HG02571 (cell line): ENCODE results near the gene ASL.
"Not testable (repeated sequence)": the region's sequence is repeated elsewhere in the genome, so short reads cannot be mapped to it uniquely, and the experiment has no call there.

Experiments
- ATAC-seq: cut with Tn5 transposase; IDR thresholded peaks from one replicate; pipeline ENCODE4 v1.9.1; 2021; ENCODE audit warnings: mild to moderate bottlenecking, moderate library complexity; ENCODE audit not compliant: unreplicated experiment

ASL gene

DNA sequence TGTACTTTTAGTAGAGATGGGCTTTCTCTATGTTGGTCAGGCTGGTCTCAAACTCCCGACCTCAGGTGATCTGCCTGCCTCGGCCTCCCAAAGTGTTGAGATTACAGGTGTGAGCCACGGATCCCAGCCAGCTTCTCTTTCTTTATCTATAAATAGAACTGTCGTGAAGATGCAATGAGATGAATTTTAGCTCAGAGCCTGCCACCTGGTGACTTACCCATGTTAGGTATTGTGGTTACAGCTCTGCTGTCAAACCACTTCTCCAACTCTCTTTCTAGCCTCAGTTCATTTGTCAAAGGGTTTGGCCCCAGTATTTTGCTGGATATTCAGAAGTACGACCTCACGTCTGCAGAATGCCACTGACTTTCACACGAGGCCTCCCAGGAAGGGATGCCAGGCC is 3.4 kb upstream of the ASL start:
- ATAC-seq, result not testable (repeated sequence)

DNA sequence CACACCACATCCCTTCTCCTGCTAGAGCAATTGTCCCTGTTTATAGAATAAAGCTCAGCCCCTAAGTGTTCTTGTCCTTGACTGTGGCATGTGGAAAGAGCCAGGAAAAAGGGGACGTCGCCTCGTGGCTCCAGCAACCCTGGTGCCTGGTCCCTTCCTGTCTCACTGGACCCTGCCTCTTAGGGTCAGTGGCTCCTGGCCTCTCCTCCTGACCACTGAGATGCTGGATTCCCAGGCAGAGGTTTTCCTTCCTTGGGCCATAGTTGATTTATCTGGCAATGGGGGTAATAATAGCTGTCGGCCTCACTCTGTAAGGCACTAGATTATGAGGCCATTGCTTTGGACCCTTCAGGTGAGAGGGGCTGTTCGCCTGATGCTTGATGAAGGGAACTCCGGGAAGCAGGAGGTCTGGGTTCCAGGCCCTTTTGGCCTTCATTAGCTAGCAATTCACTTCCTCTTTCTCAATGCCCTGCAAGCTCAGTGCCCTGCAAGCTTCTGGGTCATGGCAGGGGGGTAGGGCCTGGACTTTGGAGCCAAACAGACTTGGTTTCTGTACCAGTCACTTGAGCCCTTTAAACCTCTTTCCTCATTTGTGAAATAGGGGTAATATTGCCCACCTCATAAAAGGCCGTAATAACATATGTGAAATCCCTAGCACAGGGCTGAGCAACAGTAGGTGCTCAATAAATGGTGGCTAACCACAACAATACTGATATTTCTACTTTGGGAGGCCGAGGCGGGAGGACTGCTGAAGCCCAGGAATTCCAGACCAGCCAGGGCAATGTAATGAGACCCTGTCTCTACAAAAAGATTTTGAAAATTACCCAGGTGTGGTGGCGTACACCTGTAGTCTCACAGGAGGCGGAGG is 1.1 kb downstream of the ASL start:
- no peak for ATAC-seq

GRCh38 chr7:66078067-66078466 is 2.4 kb downstream of the ASL start:
- no peak for ATAC-seq

- no peak for ATAC-seq
Observed at GRCh38 chr7:66082083-66082482, 6.5 kb downstream of the ASL start.

GRCh38 chr7:66082886-66083415 is 7.3 kb downstream of the ASL start:
- no peak for ATAC-seq

- no peak for ATAC-seq
Observed at GRCh38 chr7:66083677-66084076, 8.1 kb downstream of the ASL start.

DNA sequence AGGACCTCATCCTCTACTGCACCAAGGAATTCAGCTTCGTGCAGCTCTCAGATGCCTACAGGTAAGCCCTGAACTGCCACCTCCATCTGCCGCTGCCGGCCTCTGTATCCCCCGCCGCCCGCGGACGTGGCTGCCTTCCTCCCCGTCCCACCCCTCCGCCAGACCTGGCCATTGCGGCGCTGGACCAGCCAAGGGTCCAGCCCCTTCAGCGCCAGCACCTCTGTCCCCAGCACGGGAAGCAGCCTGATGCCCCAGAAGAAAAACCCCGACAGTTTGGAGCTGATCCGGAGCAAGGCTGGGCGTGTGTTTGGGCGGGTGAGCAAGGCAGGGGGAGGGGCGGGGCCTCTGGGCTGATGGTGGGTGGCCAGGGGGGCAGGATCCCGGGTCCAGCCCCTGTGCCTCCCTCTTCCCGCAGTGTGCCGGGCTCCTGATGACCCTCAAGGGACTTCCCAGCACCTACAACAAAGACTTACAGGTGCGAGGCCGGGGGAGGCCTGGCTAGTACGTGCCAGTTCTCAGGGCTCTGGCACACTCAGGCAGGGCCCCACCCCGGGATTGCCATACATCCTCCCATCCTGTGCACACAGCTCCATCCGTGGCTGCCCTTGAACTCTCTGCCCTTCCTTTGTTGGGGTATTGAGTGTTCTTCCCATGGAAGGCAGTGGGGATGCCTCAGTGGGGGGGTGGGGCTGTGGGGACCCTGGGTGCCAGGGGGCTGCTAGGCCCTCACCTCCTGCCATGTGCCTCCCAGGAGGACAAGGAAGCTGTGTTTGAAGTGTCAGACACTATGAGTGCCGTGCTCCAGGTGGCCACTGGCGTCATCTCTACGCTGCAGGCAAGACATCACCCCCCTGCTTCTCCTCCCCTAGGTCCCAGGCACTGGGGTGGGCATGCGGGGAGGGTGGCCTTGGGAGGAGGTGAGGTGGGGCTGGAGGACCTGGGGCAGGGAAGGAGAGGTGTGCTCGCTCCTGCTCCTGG is 13.5 kb downstream of the ASL start:
- no peak for ATAC-seq

- no peak for ATAC-seq
Observed at GRCh38 chr7:66092654-66093053, 17.0 kb downstream of the ASL start.

GRCh38 chr7:66095010-66095409 is 19.4 kb downstream of the ASL start:
- ATAC-seq, result no peak

DNA sequence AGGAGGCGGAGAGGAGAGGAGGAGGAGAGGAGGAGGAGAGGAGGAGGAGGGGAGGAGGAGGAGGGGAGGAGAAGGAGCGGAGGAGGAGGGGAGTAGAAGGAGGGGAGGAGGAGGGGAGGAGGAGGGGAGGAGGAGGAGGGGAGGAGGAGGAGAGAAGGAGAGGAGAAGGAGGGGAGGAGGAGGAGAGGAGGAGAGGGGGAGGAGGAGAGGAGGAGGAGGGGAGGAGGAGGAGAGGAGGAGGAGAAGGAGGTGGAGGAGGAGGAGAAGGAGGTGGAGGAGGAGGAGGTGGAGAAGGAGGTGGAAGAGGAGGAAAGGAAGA is 23.6 kb downstream of the ASL start:
- ATAC-seq, result no peak

DNA sequence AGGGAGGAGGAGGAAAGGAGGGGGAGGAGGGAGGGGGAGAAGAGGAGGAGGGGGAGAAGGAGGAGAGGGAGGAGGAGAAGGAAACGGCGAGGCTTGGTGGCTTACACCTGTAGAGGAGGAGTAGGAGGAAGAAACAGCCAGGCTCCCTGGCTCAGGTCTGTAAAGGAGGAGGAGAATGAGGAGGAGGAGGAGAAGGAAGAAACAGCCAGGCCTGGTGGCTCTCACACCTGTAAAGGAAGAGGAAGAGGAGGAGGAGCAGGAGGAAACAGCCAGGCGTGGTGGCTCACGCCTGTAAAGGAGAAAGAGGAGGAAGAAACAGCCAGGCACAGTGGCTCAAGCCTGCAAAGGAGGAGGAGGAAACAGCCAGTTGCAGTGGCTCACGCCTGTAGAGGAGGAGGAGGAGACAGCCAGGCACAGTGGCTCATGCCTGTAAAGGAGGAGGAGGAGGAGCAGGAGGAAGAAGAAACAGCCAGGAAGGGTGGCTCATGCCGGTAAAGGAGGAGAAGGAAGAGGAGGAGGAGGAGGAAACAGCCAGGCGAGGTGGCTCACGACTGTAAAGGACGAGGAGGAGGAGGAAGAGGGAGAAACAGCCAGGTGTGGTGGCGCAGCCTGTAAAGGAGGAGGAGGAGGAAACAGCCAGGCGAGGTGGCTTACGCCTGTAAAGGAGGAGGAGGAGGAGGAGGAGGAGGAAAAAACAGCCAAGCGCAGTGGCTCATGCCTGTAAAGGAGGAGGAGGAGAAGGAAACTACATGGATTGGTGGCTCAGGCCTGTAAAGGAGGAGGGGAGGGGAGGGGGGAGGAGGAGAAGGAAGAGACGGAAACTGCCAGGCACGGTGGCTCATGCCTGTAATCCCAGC is 24.2 kb downstream of the ASL start:
- ATAC-seq, result peak; percentile 55

GRCh38 chr7:66100408-66101050 is 24.9 kb downstream of the ASL start:
- no peak for ATAC-seq

DNA sequence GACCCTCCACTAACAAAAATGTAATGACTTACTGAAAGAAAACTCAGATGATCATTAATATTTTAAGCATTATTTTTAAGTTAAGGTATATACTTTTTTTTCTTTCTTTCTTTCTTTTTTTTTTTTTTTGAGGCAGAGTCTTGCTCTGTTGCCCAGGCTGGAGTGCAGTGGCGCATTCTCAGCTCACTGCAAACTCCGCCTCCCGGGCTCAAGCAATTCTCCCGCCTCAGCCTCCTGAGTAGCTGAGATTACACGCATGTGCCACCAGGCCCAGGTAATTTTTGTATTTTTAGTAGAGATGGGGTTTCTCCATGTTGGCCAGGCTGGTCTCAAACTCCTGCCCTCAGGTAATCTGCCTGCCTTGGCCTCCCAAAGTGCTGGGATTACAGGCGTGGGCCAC is 26.5 kb downstream of the ASL start:
- not testable (repeated sequence) for ATAC-seq

- ATAC-seq, result not testable (repeated sequence)
Observed at GRCh38 chr7:66103994-66104393, 28.4 kb downstream of the ASL start.

GRCh38 chr7:66105263-66105748 is 29.7 kb downstream of the ASL start:
- ATAC-seq, result no peak

DNA sequence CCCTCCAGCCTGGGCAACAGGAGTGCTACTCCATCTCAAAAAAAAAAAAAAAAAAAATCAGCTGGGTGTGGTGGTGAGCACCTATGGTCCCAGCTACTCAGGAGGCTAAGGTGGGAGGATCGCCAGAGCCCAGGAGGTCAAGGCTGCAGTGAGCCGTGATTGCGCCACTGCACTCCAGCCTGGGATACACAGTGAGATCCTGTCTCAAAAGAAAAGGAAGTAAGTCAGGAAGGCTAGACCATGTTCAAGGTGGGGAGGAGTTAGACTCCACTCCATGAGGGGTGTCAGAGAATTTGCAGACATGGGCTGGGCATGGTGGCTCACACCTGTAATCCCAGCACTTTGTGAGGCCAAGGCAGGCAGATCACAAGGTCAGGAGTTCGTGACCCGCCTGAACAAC is 32.8 kb downstream of the ASL start:
- ATAC-seq, result not testable (repeated sequence)

DNA sequence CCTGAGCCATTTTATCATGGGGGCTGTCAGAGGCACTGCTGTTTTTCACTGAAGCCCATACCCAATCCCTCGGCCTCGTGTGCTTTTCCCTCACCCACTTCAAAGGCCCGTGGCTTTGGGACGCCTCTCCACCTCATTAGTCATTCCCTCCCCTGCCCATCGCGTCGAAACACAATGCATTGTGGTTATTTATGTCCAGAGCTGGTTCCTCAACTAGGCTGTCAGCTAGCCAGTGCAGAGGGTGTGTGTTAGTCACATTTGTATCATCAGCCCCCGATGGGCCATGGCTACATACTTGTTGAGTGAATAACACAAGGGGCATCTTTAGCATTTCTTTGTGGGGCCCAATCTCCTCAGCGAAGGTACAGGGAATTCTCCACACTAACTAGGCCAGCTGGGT is 35.2 kb downstream of the ASL start:
- no peak for ATAC-seq

GRCh38 chr7:66114743-66115649 is 39.4 kb downstream of the ASL start, which contains the start of gene CRCP:
Gene CRCP (plus strand): TSS chr7:66114847. CDS start chr7:66114963, 116 bp downstream.
- ATAC-seq, result peak; percentile 85
